ENCODE measurements around the gene CCDC157.

DNA sequence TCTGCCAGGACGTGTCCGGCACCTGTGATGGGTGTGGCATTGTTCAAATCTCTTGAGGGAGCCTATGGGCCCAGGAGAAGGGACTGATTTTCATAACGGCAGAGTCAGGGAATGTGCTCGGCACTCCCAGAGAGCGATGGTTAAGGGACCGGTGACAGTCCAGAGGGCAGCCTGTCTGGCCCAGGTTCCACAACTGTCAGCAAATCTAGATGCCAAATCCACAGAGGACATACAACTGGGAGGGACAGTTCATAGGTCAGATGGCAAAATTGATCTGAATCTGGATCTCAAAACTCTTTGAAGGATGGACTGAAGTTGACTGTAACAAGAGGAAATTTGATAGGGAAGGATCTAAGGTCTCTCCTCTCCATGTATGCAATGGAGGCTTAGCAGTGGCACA lies 47.5 kb downstream of the CCDC157 start:
- TF ChIP-seq, protein P1, sequence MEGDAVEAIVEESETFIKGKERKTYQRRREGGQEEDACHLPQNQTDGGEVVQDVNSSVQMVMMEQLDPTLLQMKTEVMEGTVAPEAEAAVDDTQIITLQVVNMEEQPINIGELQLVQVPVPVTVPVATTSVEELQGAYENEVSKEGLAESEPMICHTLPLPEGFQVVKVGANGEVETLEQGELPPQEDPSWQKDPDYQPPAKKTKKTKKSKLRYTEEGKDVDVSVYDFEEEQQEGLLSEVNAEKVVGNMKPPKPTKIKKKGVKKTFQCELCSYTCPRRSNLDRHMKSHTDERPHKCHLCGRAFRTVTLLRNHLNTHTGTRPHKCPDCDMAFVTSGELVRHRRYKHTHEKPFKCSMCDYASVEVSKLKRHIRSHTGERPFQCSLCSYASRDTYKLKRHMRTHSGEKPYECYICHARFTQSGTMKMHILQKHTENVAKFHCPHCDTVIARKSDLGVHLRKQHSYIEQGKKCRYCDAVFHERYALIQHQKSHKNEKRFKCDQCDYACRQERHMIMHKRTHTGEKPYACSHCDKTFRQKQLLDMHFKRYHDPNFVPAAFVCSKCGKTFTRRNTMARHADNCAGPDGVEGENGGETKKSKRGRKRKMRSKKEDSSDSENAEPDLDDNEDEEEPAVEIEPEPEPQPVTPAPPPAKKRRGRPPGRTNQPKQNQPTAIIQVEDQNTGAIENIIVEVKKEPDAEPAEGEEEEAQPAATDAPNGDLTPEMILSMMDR (IDR thresholded peaks at IDR 0.05), result no peak
- no peak for TF ChIP-seq POLR2AphosphoS5 (IDR thresholded peaks at IDR 0.05)
- TF ChIP-seq POLR2A (IDR thresholded peaks at IDR 0.05), result no peak

Data from upper lobe of left lung (tissue), 4 donors.